ENCODE measurements around the gene CCDC74A.
"Not testable (repeated sequence)": the region's sequence is repeated elsewhere in the genome, so short reads cannot be mapped to it uniquely, and the experiment has no call there.

The CCDC74A gene

DNA sequence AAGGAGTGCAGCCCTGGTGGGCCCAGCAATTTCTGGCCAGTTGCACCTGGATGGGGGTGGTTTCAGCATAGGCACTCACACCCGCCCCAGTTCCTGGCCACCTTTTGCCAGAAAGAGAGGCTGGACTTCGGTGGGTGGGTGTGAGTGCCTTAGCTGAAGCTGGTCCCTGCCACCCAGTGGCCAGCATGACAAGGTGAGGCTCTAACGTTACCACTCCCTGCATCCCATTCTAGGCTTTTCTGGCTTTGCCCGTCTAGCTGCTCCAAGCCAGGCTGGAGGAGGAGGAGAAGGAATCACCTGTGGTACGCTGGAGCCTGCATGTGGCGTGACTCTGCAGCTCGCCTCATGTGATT is 17.1 kb downstream of the CCDC74A start:
- not testable (repeated sequence) for FAIRE-seq; DNase-seq (ENCODE audit: insufficient read length, low spot score)

DNA sequence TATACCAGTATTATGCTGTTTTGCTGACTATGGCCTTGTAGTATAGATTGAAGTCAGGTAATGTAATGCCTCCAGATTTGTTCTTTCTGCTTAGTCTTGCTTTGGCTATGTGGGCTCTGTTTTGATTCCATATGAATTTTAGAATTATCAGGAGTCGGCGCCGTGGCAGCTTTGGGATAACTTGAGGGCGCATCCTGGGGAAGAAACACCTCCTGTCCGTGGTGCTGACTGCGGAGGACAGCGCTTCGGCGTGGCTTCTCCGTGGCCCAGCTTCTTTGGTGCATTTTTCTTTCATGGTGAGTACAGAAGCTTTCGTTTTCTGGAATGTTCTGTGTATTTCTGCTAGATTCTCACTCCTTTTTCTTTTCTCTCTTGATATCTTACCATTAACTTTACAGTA is 25.2 kb downstream of the CCDC74A start:
- FAIRE-seq (no peak), DNase-seq (ENCODE audit: insufficient read length, low spot score) (no peak)

DNA sequence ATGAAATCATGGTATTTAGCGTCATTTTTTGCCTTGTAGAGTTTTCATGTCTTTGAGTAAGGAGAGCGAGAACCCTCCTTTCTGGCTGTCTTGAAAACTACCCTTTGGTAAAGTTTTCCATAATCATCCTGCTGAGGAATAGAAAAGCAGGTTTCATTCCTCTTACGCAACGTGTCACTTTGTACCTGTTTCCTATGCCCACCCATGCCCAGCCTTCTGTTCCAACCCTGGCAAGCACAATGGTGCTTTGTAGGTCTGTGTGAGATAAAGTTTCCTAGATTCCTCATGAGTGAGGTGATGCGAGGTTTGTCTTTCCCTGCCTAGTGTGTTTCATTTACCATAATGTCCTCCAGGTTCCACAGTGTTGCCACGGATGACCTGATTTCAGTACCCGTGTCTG is 29.3 kb downstream of the CCDC74A start:
- DNase-seq (ENCODE audit: insufficient read length, low spot score), result no peak
- no peak for FAIRE-seq

DNA sequence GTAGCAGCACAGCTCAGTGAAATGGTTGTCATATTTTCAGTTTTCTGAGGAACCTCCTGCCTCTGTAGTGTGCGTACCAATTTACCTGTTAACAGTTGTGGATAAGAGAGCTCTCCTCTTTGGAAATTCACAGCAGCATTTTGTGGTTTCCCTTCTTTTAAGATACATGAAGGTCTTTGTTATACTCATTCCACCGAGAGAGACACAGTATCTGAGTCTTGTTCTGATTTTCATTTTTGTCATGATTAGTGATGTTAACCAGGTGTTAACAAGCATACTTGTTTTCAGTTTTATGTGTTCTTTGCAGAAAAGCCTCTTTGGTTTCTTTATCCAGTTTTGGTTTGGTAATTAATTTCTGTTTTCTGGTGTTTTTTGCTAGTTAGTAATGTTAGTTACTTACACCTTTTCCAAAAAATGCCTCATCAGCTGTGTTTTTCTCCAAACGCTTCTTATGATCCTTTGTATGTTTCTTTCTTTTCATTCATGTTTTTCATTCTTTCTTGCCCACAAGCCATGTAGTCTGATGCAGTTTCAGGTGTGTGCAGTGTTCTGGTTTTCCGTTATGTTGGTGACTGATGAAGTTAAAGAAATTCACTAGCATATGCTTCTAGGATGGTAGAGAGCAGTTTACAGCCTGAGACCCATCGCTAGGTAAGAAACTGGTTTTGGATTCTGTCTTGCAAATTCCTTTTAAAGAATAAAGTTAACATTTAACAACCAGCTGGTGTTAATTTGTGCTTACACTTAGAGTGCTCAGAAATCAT is 30.1 kb downstream of the CCDC74A start:
- FAIRE-seq (no peak), DNase-seq (ENCODE audit: insufficient read length, low spot score) (no peak)

DNA sequence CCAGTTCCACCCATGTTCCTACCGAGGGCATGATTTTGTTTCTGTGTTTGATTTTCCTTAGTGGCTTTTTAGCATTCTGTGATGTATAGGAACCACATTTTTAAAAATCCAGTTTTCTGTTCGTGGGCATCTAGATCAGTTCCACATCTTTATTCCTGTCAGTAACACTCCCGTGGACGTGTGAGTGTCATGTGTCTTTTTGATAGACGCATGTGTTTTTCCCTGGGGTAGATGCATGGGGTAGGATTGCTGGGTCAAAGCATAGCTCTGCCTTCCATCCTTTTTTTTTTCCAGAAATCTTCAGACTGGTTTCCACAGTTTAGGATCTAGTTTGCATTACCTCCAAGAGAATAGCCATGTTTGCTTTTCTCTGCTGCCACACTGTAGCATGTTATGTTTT is 38.7 kb downstream of the CCDC74A start:
- FAIRE-seq, result no peak
- DNase-seq (ENCODE audit: insufficient read length, low spot score), result no peak

DNA sequence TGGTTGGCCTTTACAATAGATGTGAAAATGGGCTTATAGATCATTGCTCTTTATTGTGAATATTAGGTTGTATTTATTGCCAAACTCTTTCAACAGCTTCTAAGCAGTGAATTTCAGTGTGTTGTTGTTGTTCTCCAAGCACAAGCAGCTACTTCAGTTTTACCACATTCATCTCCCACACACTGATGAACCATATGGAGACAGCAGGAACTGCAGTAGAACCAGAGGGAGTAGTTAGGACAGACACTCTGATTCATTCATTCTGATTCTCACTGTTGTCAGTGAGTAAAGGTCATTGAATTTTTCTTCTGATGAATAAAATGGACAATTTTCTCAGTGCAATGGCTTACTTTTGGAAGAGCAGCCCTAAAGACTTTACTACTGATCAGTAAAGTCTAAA is 40.2 kb downstream of the CCDC74A start:
- DNase-seq (ENCODE audit: insufficient read length, low spot score), result no peak
- FAIRE-seq, result no peak

DNA sequence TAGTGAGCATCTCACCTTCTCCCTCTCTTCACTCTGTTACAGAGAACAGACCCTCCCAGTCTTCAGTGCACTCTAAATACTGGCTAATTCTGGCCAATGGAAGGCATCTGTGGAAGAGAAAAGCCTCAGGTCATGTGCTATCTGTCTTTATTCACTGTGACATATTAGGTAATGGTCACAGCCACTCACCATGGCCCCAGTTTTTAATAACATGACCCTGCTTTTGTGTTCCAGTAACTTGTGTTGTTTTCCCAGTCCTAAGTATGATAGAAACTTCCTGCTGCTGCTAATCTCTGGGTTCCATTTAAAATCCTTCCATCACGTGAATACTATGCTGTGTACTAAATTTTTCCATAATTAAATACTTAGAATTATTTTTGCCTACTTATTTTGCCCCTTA is 40.7 kb downstream of the CCDC74A start:
- not testable (repeated sequence) for DNase-seq (ENCODE audit: insufficient read length, low spot score); FAIRE-seq

DNA sequence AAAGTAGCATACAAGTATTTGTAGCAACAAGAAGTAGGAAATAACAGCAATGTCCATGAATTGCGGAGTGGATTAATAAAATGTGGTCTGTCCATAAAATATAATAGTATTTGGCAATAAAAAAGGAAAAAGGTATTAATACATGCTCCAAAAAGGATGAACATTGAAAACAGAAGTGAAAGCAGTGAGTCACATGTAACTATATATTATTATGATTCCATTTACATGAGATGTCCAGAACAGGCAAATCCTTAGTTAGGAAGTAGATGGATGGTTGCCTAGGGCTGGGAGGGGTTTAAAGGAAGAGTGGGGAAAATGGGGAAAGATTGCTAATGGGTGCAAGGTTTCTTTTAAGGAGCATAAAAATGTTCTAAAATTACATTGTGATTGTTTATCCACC is 44.5 kb downstream of the CCDC74A start:
- no peak for DNase-seq (ENCODE audit: insufficient read length, low spot score)
- no peak for FAIRE-seq

DNA sequence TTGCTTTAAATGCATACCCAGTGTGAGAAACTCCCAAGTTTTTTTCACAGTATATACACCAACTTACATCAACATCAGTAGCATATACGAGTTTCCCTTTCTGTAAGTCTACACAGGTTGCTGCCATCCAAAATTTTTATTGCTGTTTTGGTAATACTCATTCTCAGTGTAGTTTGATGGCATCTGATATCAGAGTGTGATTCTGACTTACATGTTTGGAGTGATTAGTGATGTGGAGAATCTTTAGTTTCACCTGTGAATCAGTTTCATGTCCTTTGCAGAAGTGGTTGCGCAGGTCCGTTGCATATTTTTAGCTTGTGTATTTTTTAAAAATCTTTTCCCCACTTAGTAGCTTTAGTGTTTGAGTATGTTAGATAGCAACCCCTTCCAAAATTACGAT is 50.1 kb downstream of the CCDC74A start:
- no peak for DNase-seq (ENCODE audit: insufficient read length, low spot score)
- FAIRE-seq, result no peak

DNA sequence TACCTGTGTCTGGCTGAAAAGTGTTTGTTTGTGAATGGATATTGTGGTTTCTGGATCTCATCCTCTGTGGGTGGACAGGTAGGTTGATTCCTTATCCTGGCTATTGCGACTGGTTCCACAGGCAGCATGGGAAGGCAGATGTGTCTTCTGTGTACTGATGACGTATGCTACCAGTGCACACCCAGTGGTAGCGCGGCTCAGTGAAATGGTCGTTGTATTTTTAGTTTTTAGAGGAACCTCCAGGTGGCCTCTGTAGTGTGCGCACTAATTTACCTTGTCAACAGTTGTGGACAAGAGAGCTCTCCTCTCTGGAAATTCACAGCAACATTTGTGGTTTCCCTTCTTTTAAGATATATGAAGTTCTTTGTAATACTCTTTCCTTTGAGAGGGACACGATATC is 52.5 kb downstream of the CCDC74A start:
- no peak for FAIRE-seq
- DNase-seq (ENCODE audit: insufficient read length, low spot score), result no peak

Data from HTR-8/SVneo (cell line).